ENCODE results near the gene CXorf58. TPM values are rescaled to one million over a fixed set of nuclear protein-coding genes. Genes with fewer than 3 reads are reported as not detected.

Gene CXorf58
- total and polyA plus RNA-seq, 4 donors: 0.05 to 0.17 TPM; not detected in 2

- TF ChIP-seq FOXA2 (IDR thresholded peaks at IDR 0.05): no peak
- TF ChIP-seq ATF3 (IDR thresholded peaks at IDR 0.05): no peak
- no peak for TF ChIP-seq JUND (IDR thresholded peaks at IDR 0.05)
- TF ChIP-seq HNF4A (conservative IDR thresholded peaks at IDR 0.05): no peak
- TF ChIP-seq GABPA (IDR thresholded peaks at IDR 0.05 in 1 of 2, conservative IDR thresholded peaks at IDR 0.05 in 1 of 2): no peak
- no peak for TF ChIP-seq CTCF (IDR thresholded peaks at IDR 0.05; ENCODE audit: low read depth, low read length, missing input control)
- TF ChIP-seq SP1 (IDR thresholded peaks at IDR 0.05): no peak
- TF ChIP-seq ZBTB33 (IDR thresholded peaks at IDR 0.05): no peak
- no peak for TF ChIP-seq MAX (IDR thresholded peaks at IDR 0.05)
- no peak for TF ChIP-seq HNF4G (IDR thresholded peaks at IDR 0.05)
- TF ChIP-seq REST (IDR thresholded peaks at IDR 0.05): no peak
- TF ChIP-seq TAF1 (conservative IDR thresholded peaks at IDR 0.05): no peak
- TF ChIP-seq FOXA1 (IDR thresholded peaks at IDR 0.05): no peak
- TF ChIP-seq RXRA (IDR thresholded peaks at IDR 0.05): no peak
- TF ChIP-seq EGR1 (IDR thresholded peaks at IDR 0.05; ENCODE audit: low read depth in 2 of 2): no peak
- TF ChIP-seq NR2F2 (IDR thresholded peaks at IDR 0.05): no peak
- Histone ChIP-seq H3K9ac (ENCODE audit: low read depth in 1 of 2, low read length in 2 of 2) (no peak overlapping the region), H3K36me3 (ENCODE audit: control insufficient read depth in 4 of 4, insufficient read depth in 3 of 4, low read depth in 1 of 4, low read length in 3 of 4) (no peaks in the 10 kb centered on the region), H3K27me3 (ENCODE audit: control insufficient read depth in 4 of 4, insufficient read depth in 4 of 4, low read length in 3 of 4) (no peaks in the 10 kb centered on the region), H3K4me1 (ENCODE audit: control insufficient read depth in 4 of 4, insufficient read depth in 4 of 4, low read length in 3 of 4) (peaks cover 2 to 14% (median 12%) of the 10 kb centered on the region in 4 donors), H3K27ac (ENCODE audit: low read depth in 1 of 2, low read length in 2 of 2) (no peak overlapping the region), H3K4me3 (ENCODE audit: low read depth in 1 of 3, low read length in 3 of 3) (no peak overlapping the region), H3K9me3 (ENCODE audit: control insufficient read depth in 4 of 4, low read length in 3 of 4) (no peaks in the 10 kb centered on the region)
- no peak for DNase-seq (ENCODE audit: low spot score)
- WGBS: 73% methylated on average over 3 of the region's 3 CpGs
Measured at GRCh38 chrX:23898412-23898959, 9.3 kb upstream of the CXorf58 start.
